ENCODE measurements around the gene EVPL.

GRCh38 chr17:76026714-76027158 lies 370 bp downstream of the EVPL start:
- TF ChIP-seq POLR2A (IDR thresholded peaks at IDR 0.05) = no peak
- TF ChIP-seq, protein P1, sequence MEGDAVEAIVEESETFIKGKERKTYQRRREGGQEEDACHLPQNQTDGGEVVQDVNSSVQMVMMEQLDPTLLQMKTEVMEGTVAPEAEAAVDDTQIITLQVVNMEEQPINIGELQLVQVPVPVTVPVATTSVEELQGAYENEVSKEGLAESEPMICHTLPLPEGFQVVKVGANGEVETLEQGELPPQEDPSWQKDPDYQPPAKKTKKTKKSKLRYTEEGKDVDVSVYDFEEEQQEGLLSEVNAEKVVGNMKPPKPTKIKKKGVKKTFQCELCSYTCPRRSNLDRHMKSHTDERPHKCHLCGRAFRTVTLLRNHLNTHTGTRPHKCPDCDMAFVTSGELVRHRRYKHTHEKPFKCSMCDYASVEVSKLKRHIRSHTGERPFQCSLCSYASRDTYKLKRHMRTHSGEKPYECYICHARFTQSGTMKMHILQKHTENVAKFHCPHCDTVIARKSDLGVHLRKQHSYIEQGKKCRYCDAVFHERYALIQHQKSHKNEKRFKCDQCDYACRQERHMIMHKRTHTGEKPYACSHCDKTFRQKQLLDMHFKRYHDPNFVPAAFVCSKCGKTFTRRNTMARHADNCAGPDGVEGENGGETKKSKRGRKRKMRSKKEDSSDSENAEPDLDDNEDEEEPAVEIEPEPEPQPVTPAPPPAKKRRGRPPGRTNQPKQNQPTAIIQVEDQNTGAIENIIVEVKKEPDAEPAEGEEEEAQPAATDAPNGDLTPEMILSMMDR (IDR thresholded peaks at IDR 0.05) = no peak

Measured in right lobe of liver (tissue), 4 donors.